ENCODE results near the gene ZNF142.
A peak's percentile ranks its signal among the peaks of the same experiment; 100 is the strongest.

The ZNF142 gene, protein sequence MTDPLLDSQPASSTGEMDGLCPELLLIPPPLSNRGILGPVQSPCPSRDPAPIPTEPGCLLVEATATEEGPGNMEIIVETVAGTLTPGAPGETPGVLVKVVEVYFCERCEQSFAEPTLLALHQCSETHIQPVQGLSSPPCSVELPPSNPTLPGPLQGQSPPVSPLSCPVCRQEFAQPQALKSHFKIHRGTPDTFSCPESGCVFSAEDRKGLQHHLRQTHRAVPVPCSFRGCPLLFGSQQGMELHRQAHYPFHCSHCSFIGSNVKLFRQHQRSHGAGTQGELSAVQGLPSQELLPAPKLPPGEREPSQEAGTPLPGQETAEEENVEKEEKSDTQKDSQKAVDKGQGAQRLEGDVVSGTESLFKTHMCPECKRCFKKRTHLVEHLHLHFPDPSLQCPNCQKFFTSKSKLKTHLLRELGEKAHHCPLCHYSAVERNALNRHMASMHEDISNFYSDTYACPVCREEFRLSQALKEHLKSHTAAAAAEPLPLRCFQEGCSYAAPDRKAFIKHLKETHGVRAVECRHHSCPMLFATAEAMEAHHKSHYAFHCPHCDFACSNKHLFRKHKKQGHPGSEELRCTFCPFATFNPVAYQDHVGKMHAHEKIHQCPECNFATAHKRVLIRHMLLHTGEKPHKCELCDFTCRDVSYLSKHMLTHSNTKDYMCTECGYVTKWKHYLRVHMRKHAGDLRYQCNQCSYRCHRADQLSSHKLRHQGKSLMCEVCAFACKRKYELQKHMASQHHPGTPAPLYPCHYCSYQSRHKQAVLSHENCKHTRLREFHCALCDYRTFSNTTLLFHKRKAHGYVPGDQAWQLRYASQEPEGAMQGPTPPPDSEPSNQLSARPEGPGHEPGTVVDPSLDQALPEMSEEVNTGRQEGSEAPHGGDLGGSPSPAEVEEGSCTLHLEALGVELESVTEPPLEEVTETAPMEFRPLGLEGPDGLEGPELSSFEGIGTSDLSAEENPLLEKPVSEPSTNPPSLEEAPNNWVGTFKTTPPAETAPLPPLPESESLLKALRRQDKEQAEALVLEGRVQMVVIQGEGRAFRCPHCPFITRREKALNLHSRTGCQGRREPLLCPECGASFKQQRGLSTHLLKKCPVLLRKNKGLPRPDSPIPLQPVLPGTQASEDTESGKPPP (N-terminal part only)

DNA sequence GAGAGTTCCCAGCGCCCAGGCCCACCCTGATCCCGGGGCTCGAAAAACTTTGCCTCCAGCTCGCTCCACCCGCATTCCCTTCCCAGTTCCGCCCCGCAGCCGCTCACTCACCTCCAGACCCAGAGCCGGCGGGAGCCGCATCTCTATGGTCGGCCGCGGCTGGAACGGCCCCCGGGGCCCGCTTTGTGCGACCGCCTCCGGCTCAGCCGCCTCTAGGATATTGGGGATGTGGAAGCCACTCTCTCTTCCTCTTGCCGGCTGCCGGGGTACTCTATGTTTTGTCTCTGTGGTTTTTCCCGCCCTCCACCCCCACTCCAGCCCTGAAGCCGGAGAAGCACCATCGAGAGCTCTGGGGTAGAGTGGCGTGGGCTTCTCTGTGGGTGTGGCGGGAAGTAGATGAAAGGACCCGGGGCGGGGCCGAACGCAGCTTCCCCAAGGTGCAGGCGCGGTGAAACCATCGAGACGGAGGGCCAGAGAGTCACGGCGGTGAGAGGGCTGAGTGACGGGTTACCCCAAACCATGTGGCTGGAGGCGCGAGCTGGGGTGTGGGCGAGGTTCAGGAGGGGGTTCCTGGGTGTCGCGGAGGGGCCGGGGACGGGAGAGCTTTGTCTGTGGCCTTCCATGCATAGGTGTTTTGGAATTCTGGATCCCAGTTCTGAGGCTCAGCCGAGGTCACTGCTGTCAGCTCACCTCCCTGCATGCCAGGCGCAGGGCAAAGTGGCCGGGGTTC, at the start of gene ZNF142, which contains the start of gene BCS1L:
TSS of gene ZNF142 (minus strand) at position 366 of the 730 bp plus-strand sequence. CDS start 3,194 bp downstream, outside the sequence.
TSS of gene BCS1L (plus strand) at position 426 of the 730 bp plus-strand sequence. CDS start 1,305 bp downstream, outside the sequence.
- no peak for TF ChIP-seq CTCF (IDR thresholded peaks at IDR 0.05; ENCODE audit: low read depth, low read length)
- H3K4me3 ChIP-seq (ENCODE audit: low read depth, low read length) = peak within 1 kb of the TSS; percentile 76

- TF ChIP-seq CTCF (IDR thresholded peaks at IDR 0.05; ENCODE audit: low read depth, low read length) = no peak
- H3K4me3 ChIP-seq (ENCODE audit: low read depth, low read length) = no peak overlapping the region
Observed at GRCh38 chr2:218708086-218708485, 48.7 kb upstream of the ZNF142 start.

DNA sequence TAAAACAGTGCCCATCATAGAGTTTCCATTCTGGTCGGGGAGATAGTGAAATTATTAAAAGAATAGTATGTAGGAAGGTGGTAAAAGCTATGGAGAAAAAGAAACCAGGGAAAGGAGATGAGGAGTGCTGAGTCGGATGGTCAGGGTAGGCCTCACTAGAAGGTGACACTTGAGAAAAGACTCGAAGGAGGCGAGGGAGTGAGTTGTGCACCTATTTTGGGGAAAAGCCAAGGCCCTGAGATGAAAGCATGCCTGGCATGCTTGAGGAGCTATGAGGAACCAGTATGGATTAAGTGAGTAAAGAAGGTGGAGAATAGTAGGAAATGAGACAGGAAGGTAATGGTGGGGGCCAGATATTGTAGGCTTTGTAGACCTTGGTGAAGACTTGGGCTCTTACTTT, 43.9 kb upstream of the ZNF142 start:
- no peak for TF ChIP-seq CTCF (IDR thresholded peaks at IDR 0.05; ENCODE audit: low read depth, low read length)
- H3K4me3 ChIP-seq (ENCODE audit: low read depth, low read length) = no peak overlapping the region

GRCh38 chr2:218701806-218702205, 42.4 kb upstream of the ZNF142 start:
- H3K4me3 ChIP-seq (ENCODE audit: low read depth, low read length) = no peak overlapping the region
- no peak for TF ChIP-seq CTCF (IDR thresholded peaks at IDR 0.05; ENCODE audit: low read depth, low read length)

DNA sequence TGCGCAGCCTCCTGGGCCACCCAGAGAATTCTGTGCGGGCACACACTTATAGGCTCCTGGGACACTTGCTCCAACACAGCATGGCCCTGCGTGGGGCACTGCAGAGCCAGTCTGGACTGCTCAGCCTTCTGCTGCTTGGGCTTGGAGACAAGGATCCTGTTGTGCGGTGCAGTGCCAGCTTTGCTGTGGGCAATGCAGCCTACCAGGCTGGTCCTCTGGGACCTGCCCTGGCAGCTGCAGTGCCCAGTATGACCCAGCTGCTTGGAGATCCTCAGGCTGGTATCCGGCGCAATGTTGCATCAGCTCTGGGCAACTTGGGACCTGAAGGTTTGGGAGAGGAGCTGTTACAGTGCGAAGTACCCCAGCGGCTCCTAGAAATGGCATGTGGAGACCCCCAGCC, 39.5 kb upstream of the ZNF142 start:
- H3K4me3 ChIP-seq (ENCODE audit: low read depth, low read length) = no peak overlapping the region
- TF ChIP-seq CTCF (IDR thresholded peaks at IDR 0.05; ENCODE audit: low read depth, low read length) = no peak

GRCh38 chr2:218694405-218695145, 35.2 kb upstream of the ZNF142 start:
- TF ChIP-seq CTCF (IDR thresholded peaks at IDR 0.05; ENCODE audit: low read depth, low read length) = no peak
- H3K4me3 ChIP-seq (ENCODE audit: low read depth, low read length) = no peak overlapping the region

Data from WI38 (cell line).